SK-N-SH (cell line): ENCODE data around the gene RASD2.

Experiments used
- GATA2 ChIP-seq: sonication (generic); formaldehyde crosslinking; IDR thresholded peaks from 2 replicates; pipeline ENCODE4 v1.5.0; 2020; ENCODE audit warnings: mild to moderate bottlenecking, missing genetic modification reagents
- MXI1 ChIP-seq: IDR thresholded peaks from 2 replicates; pipeline ENCODE4 v1.6.1; 2012; ENCODE audit warnings: mild to moderate bottlenecking, low read depth, low read length, improper control_type of control experiment
- NFIC ChIP-seq: IDR thresholded peaks from 2 replicates; pipeline ENCODE4 v1.4.0; 2012; ENCODE audit warnings: borderline replicate concordance
- POLR2AphosphoS5 ChIP-seq: IDR thresholded peaks from 2 replicates; pipeline ENCODE4 v1.6.1; 2012; ENCODE audit warnings: low read depth, low read length

DNA sequence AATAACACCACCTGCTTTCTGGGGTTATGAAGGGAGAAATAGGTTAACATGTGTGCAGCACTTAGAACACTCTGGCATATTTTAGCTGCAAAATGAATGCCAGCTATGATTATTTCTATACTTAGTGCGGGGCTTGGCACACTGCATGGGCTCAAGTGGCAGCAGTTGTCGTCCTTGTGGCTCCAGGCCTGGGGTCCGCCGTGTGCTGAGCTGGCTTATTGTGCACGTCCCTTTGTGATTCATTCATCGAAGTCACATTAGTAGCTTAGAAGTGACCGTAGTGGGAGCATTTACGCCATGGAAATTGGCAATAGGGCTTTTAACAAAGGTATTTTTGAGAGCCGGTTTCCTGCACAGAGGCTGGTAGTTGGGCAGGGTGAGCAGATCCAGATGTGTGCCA is 4.2 kb downstream of the RASD2 start:
- TF ChIP-seq POLR2AphosphoS5 (no peak), MXI1 (no peak), NFIC (no peak), GATA2 (CRISPR knock-in tag) (no peak)
